H1 (cell line): ENCODE results near the gene MKNK2. TPM values are rescaled to one million over a fixed set of nuclear protein-coding genes. Genes with fewer than 3 reads are reported as not detected.
A peak's percentile ranks its signal among the peaks of the same experiment; 100 is the strongest.

Experiments used
- CTCF ChIA-PET: fragments of 300-600 bp; sonication (Branson Sonifier 250); formaldehyde crosslinking; loops from one replicate; lab custom pipeline; 2021; ENCODE audit not compliant: partially characterized antibody; lab: Charles Lee
- POLR2A ChIA-PET: fragments of 300-600 bp; sonication (Branson Sonifier 250); formaldehyde crosslinking; loops from one replicate; lab custom pipeline; 2021; ENCODE audit warnings: inconsistent platforms; ENCODE audit not compliant: partially characterized antibody; lab: Charles Lee
- DNase-seq, 2 experiments: peaks; one replicate each; pipeline versions ENCODE4 v3.0.0 to v3.0.0-alpha.2; 2010 to 2022; ENCODE audit warnings: low spot score in 2 of 2, low read depth in 1 of 2, mixed read lengths in 1 of 2
- FAIRE-seq: peaks from 2 replicates; lab custom pipeline; 2011; peaks lifted over from hg19 to GRCh38; lab: Jason Lieb, UNC
- H2AFZ ChIP-seq: 2 replicates; pipeline ENCODE4 v1.8.1; 2012; ENCODE audit warnings: low read length, inconsistent platforms
- H2AK5ac ChIP-seq: 2 replicates; pipeline ENCODE4 v1.6.1; 2013; ENCODE audit warnings: low read depth, low read length
- H2BK120ac ChIP-seq: replicated peaks from 2 replicates; pipeline ENCODE3; 2013; ENCODE audit warnings: low read depth, low read length, inconsistent platforms
- H2BK12ac ChIP-seq: 2 replicates; pipeline ENCODE4 v1.6.1; 2013; ENCODE audit warnings: low read depth, low read length
- H2BK15ac ChIP-seq: 2 replicates; pipeline ENCODE4 v1.6.1; 2013; ENCODE audit warnings: low read length
- H2BK20ac ChIP-seq: 2 replicates; pipeline ENCODE4 v1.6.1; 2013; ENCODE audit warnings: low read length
- H2BK5ac ChIP-seq: 2 replicates; pipeline ENCODE4 v1.6.1; 2013; ENCODE audit warnings: low read depth, low read length
- H3K14ac ChIP-seq: 2 replicates; pipeline ENCODE4 v1.6.1; 2013; ENCODE audit warnings: inconsistent platforms; ENCODE audit not compliant: insufficient read length
- H3K18ac ChIP-seq: 2 replicates; pipeline ENCODE4 v1.6.1; 2013; ENCODE audit warnings: low read length; ENCODE audit errors: extremely low read depth
- H3K23ac ChIP-seq: 2 replicates; pipeline ENCODE4 v1.6.1; 2013; ENCODE audit warnings: inconsistent platforms; ENCODE audit not compliant: insufficient read length
- H3K23me2 ChIP-seq: 2 replicates; pipeline ENCODE4 v1.6.1; 2013; ENCODE audit warnings: low read depth, low read length
- H3K27ac ChIP-seq: 2 replicates; pipeline ENCODE4 v1.6.1; 2011; ENCODE audit warnings: low read depth, low read length, inconsistent platforms
- H3K27me3 ChIP-seq, 4 experiments: replicated peaks in 1 of 4; 1 replicate in 1 of 4; 2 replicates in 3 of 4; pipeline versions ENCODE4 v1.6.1 to v1.8.1; 2011 to 2013; ENCODE audit warnings: low read length in 3 of 4, mild to moderate bottlenecking in 3 of 4, inconsistent platforms in 2 of 4, mixed read lengths in 2 of 4, moderate library complexity in 1 of 4; ENCODE audit not compliant: control insufficient read depth in 3 of 4, insufficient read depth in 3 of 4; ENCODE audit errors: extremely low read depth in 1 of 4
- H3K36me3 ChIP-seq, 4 experiments: 2 replicates each; pipeline versions ENCODE4 v1.6.1 to v1.8.1; 2011 to 2013; ENCODE audit warnings: mild to moderate bottlenecking in 4 of 4, low read length in 3 of 4, moderate library complexity in 2 of 4, control low read depth in 1 of 4, inconsistent platforms in 1 of 4; ENCODE audit not compliant: insufficient read depth in 4 of 4, control insufficient read depth in 2 of 4
- H3K4ac ChIP-seq: replicated peaks from 2 replicates; pipeline ENCODE3; 2013; ENCODE audit warnings: low read length, low read depth, mixed read lengths, inconsistent platforms; ENCODE audit not compliant: insufficient read length
- H3K4me1 ChIP-seq, 4 experiments: replicated peaks in 1 of 4; 1 replicate in 1 of 4; 2 replicates in 3 of 4; pipeline versions ENCODE4 v1.6.1 to v1.8.1; 2011 to 2013; ENCODE audit warnings: low read length in 3 of 4, inconsistent platforms in 2 of 4, mixed read lengths in 1 of 4; ENCODE audit not compliant: insufficient read depth in 4 of 4, control insufficient read depth in 3 of 4
- H3K4me2 ChIP-seq, 2 experiments: 2 replicates each; pipeline versions ENCODE4 v1.6.1 to v1.8.1; 2011 to 2013; ENCODE audit warnings: low read depth in 2 of 2, low read length in 2 of 2, control low read depth in 1 of 2, inconsistent platforms in 1 of 2, mild to moderate bottlenecking in 1 of 2; ENCODE audit not compliant: insufficient read depth in 1 of 2
- H3K4me3 ChIP-seq, 4 experiments: fragments of 200-600, 300-600 bp in 1 of 4; sonication (generic), shearing (Covaris generic), sonication (Bioruptor Twin) in 1 of 4; 2 replicates each; pipeline versions ENCODE4 v1.5.1 to v1.8.1; 2011 to 2016; ENCODE audit warnings: low read length in 4 of 4, low read depth in 3 of 4, control low read depth in 2 of 4, inconsistent platforms in 2 of 4, mild to moderate bottlenecking in 2 of 4, mixed read lengths in 1 of 4, moderate library complexity in 1 of 4; ENCODE audit not compliant: insufficient read depth in 2 of 4; ENCODE audit errors: extremely low read depth in 1 of 4
- H3K56ac ChIP-seq: replicated peaks from 2 replicates; pipeline ENCODE3; 2013; ENCODE audit warnings: low read depth, mild to moderate bottlenecking, mixed read lengths, low read length, inconsistent platforms; ENCODE audit not compliant: insufficient read length
- H3K79me1 ChIP-seq: 2 replicates; pipeline ENCODE4 v1.6.1; 2013; ENCODE audit warnings: low read depth, low read length, control low read depth
- H3K79me2 ChIP-seq, 2 experiments: 2 replicates each; pipeline versions ENCODE4 v1.6.1 to v1.8.1; 2012 to 2013; ENCODE audit warnings: low read length in 2 of 2, mild to moderate bottlenecking in 2 of 2, inconsistent platforms in 1 of 2; ENCODE audit not compliant: insufficient read depth in 2 of 2, control insufficient read depth in 1 of 2
- H3K9ac ChIP-seq, 4 experiments: replicated peaks in 1 of 4; 1 replicate in 1 of 4; 2 replicates in 3 of 4; pipeline versions ENCODE4 v1.6.1 to v1.8.1; 2011 to 2013; ENCODE audit warnings: low read depth in 3 of 4, low read length in 3 of 4, control low read depth in 2 of 4, mild to moderate bottlenecking in 2 of 4, moderate library complexity in 2 of 4, inconsistent platforms in 1 of 4; ENCODE audit errors: extremely low read depth in 1 of 4
- H3K9me3 ChIP-seq, 2 experiments: 2 replicates each; pipeline versions ENCODE4 v1.6.1 to v1.8.1; 2012 to 2013; ENCODE audit warnings: mild to moderate bottlenecking in 2 of 2, moderate library complexity in 2 of 2, control low read depth in 1 of 2, inconsistent platforms in 1 of 2, low read depth in 1 of 2, low read length in 1 of 2, mixed read lengths in 1 of 2; ENCODE audit not compliant: insufficient read depth in 2 of 2
- H4K20me1 ChIP-seq, 2 experiments: replicated peaks in 1 of 2; 2 replicates each; pipeline versions ENCODE3 to v1.8.1; 2011 to 2013; ENCODE audit warnings: inconsistent platforms in 2 of 2, low read length in 2 of 2, mild to moderate bottlenecking in 1 of 2; ENCODE audit not compliant: insufficient read depth in 2 of 2, control insufficient read depth in 1 of 2
- H4K5ac ChIP-seq: 2 replicates; pipeline ENCODE4 v1.6.1; 2013; ENCODE audit warnings: low read length, low read depth, mixed read lengths, inconsistent platforms; ENCODE audit not compliant: insufficient read length
- H4K8ac ChIP-seq: 2 replicates; pipeline ENCODE4 v1.8.0; 2013; ENCODE audit warnings: mild to moderate bottlenecking, moderate library complexity, low read length, inconsistent platforms; ENCODE audit not compliant: insufficient read depth; ENCODE audit errors: extremely low read depth
- H4K91ac ChIP-seq: replicated peaks from 2 replicates; pipeline ENCODE3; 2013; ENCODE audit warnings: low read length, mixed read lengths, inconsistent platforms; ENCODE audit not compliant: insufficient read length
- BCL11A ChIP-seq, 2 experiments: IDR thresholded peaks; one replicate each; pipeline ENCODE4 v1.6.1; 2011; ENCODE audit warnings: low read depth in 2 of 2, low read length in 2 of 2, mild to moderate bottlenecking in 2 of 2
- CBX8 ChIP-seq: fragments of 300-800, 300-1000 bp; sonication (generic); IDR thresholded peaks from 2 replicates; pipeline ENCODE4 v1.7.1; 2016; ENCODE audit warnings: low read depth, low read length, borderline replicate concordance
- CHD1 ChIP-seq: IDR thresholded peaks from 2 replicates; pipeline ENCODE4 v1.6.1; 2012; ENCODE audit warnings: low read depth, low read length, improper control_type of control experiment
- E2F6 ChIP-seq: IDR thresholded peaks from 2 replicates; pipeline ENCODE4 v1.6.1; 2012; ENCODE audit warnings: inconsistent platforms
- EP300 ChIP-seq, 2 experiments: IDR thresholded peaks; 1 replicate in 1 of 2; 2 replicates in 1 of 2; pipeline ENCODE4 v1.6.1; 2011 to 2012; ENCODE audit warnings: low read depth in 2 of 2, low read length in 2 of 2, mild to moderate bottlenecking in 2 of 2, borderline replicate concordance in 1 of 2, inconsistent platforms in 1 of 2, moderate library complexity in 1 of 2
- KDM1A ChIP-seq: fragments of 200-600, 300-600 bp; sonication (generic); IDR thresholded peaks from 2 replicates; pipeline ENCODE4 v1.7.1; 2016; ENCODE audit warnings: mild to moderate bottlenecking, low read length, borderline replicate concordance
- NRF1 ChIP-seq: IDR thresholded peaks from 2 replicates; pipeline ENCODE4 v1.6.1; 2011; ENCODE audit warnings: mild to moderate bottlenecking, low read depth, low read length, improper control_type of control experiment
- SIX5 ChIP-seq: IDR thresholded peaks from 2 replicates; pipeline ENCODE4 v1.6.1; 2011; ENCODE audit warnings: mild to moderate bottlenecking, low read depth, low read length
- SP2 ChIP-seq: IDR thresholded peaks from 2 replicates; pipeline ENCODE4 v1.6.1; 2012; ENCODE audit warnings: mild to moderate bottlenecking, low read length, inconsistent platforms
- SRF ChIP-seq: IDR thresholded peaks from 2 replicates; pipeline ENCODE4 v1.6.1; 2011; ENCODE audit warnings: mild to moderate bottlenecking, low read depth, low read length, moderate library complexity
- TEAD4 ChIP-seq: IDR thresholded peaks from 2 replicates; pipeline ENCODE4 v1.6.1; 2012; ENCODE audit warnings: low read depth, low read length, inconsistent platforms, mixed read lengths
- WGBS, 2 experiments: shearing (Covaris generic) in 1 of 2; methylation state at CpG; one replicate each; pipeline versions ENCODE4 v1.1.6 to v1.1.7; 2013 to 2015; ENCODE audit warnings: low lambda C conversion rate in 2 of 2, mixed read lengths in 2 of 2, inconsistent platforms in 1 of 2, low coverage in 1 of 2, missing lambda C conversion rate in 1 of 2; ENCODE audit not compliant: insufficient replicate concordance in 2 of 2, insufficient coverage in 1 of 2, insufficient read length in 1 of 2; ENCODE audit errors: extremely low coverage in 1 of 2, missing lambda C conversion rate in 1 of 2; 5-methylcytosine and 5-hydroxymethylcytosine counted together
- polyA plus RNA-seq, 7 experiments: library from polyadenylated mRNA; depleted of rRNA in 3 of 7; stranded (reverse) in 5 of 7; unstranded in 2 of 7; fragments of >200 nt in 5 of 7; fragments of 200-250 nt in 2 of 7; gene quantifications; 1 replicate in 5 of 7; 2 replicates in 1 of 7; 4 replicates in 1 of 7; pipeline versions ENCODE4 v1.2.1 to v1.2.3, GENCODE V29; 2011 to 2013; ENCODE audit warnings: missing spikeins in 2 of 7, mixed read lengths in 2 of 7
- total RNA-seq: library from RNA; stranded (reverse); fragmentation: NEBNext Ultra II Directional; extraction: Animal tissue kit (Norgen Biotek cat#: 25700); gene quantifications from 2 replicates; pipeline ENCODE4 v1.2.1, GENCODE V29; 2021

MKNK2 gene
- total and polyA plus RNA-seq, 2 of the 8 experiments (the other 6 are each of a cell fraction or from before 2014, with no cell fraction given) = 163 to 166 TPM

- no peak overlapping the region for H3K23ac ChIP-seq
- 0 out of 2 replicates have a peak overlapping the region, but pooled peaks have one; percentile 9 for H2BK12ac ChIP-seq
- DNase-seq (no peak), FAIRE-seq (no peak)
- H2BK120ac ChIP-seq = no peak overlapping the region
- no peak overlapping the region for H3K4ac ChIP-seq
- 95% methylated on average over 22 of the region's 28 CpGs; no CpG with 5 or more reads in 1 of the 2 experiments for WGBS, 2 experiments
- peaks cover 3 to 28% of the 10 kb centered on the region in 2 experiments for H4K20me1 ChIP-seq
- peak overlapping the region; percentile 80 for H4K91ac ChIP-seq
- peaks cover 4 to 6% of the 10 kb centered on the region in 2 experiments; a peak in 1 of 4 replicates for H3K9me3 ChIP-seq
- H3K36me3 ChIP-seq = peaks cover 7 to 39% (median 29%) of the 10 kb centered on the region in 4 experiments
- no peak overlapping the region for H3K56ac ChIP-seq
- H3K18ac ChIP-seq = no peak overlapping the region
- peak overlapping the region in 2 of 4 experiments; percentile 58 to 74; a peak in 2 of 7 replicates for H3K9ac ChIP-seq
- peaks cover 0 to 19% (median 14%) of the 10 kb centered on the region in 4 experiments; a peak in 5 of 7 replicates for H3K4me1 ChIP-seq
- H3K14ac ChIP-seq = no peak overlapping the region
- no peaks in the 10 kb centered on the region for H3K23me2 ChIP-seq
- H4K8ac ChIP-seq = peak overlapping the region; percentile 96; the same call in 1 of the 2 replicates
- ChIA-PET POLR2A (interaction anchor here (22.2 to 27.5 kb wide), 2 partner anchors 9 to 10 kb away, joined by 524 read pairs; partner anchors contain the start of gene MKNK2), CTCF (interaction anchor here (0.9 to 1.3 kb wide), 3 partner anchors 9 to 21 kb away, joined by 3 to 7 read pairs (median 5); no protein-coding TSS in a partner anchor)
- no peaks in the 10 kb centered on the region for H3K27me3 ChIP-seq
- H2BK20ac ChIP-seq = no peak overlapping the region
- H3K4me3 ChIP-seq = 0 out of 8 replicates have a peak overlapping the region, but pooled peaks of 1 of the 4 experiments have one; percentile 50
- H2BK15ac ChIP-seq = peak overlapping the region; percentile 88; the same call in 1 of the 2 replicates
- peaks cover 0 to 5% of the 10 kb centered on the region in 2 experiments; a peak in 1 of 4 replicates for H3K79me2 ChIP-seq
- peak overlapping the region; percentile 93 for H3K27ac ChIP-seq
- peak overlapping the region; percentile 88; the same call in 1 of the 2 replicates for H2BK5ac ChIP-seq
- H2AFZ ChIP-seq = no peak overlapping the region
- no peak overlapping the region for H4K5ac ChIP-seq
- H3K79me1 ChIP-seq = peaks cover 7% of the 10 kb centered on the region
- H3K4me2 ChIP-seq = no peak overlapping the region
- peak overlapping the region; percentile 91; the same call in 1 of the 2 replicates for H2AK5ac ChIP-seq
- TF ChIP-seq CHD1 = no peak
- TF ChIP-seq KDM1A = no peak
- TF ChIP-seq CBX8 = no peak
- TF ChIP-seq NRF1 = no peak
- TF ChIP-seq BCL11A (IDR thresholded peaks at IDR 0.05; ENCODE audit: low read depth in 2 of 2, low read length in 2 of 2) = no peak
- no peak for TF ChIP-seq EP300 (IDR thresholded peaks at IDR 0.05; ENCODE audit: borderline replicate concordance in 1 of 2, low read depth in 2 of 2, low read length in 2 of 2)
- no peak for TF ChIP-seq TEAD4
- TF ChIP-seq SRF = no peak
- no peak for TF ChIP-seq SP2
- no peak for TF ChIP-seq E2F6
- TF ChIP-seq SIX5 = no peak
These were observed 10.2 kb downstream of the MKNK2 start for GRCh38 chr19:2040647-2041432.
